GM12878 (cell line): ENCODE data around the gene FNTB. TPM values are rescaled to one million over a fixed set of nuclear protein-coding genes. Genes with fewer than 3 reads are reported as not detected.

Experiments
- ATAC-seq: fragments of 200-7000 bp; cut with Tn5 transposase; 3 replicates; pipeline ENCODE4 v1.9.1; 2020; ENCODE audit warnings: mild to moderate bottlenecking, moderate library complexity
- BruUV-seq: library from RNA; stranded (reverse); fragments of 400-500 nt; replicated peaks from 2 replicates; lab custom pipeline; 2021; lab: Mats Ljungman, UMichigan
- CTCF ChIA-PET: fragments of 300-600 bp; sonication (Branson Sonifier 250); formaldehyde crosslinking; extraction: SDS; loops from one replicate; lab custom pipeline; 2021; ENCODE audit warnings: inconsistent platforms; lab: Yijun Ruan, JAX
- POLR2A ChIA-PET: fragments of 350-600 bp; formaldehyde crosslinking; extraction: SDS; loops from one replicate; lab custom pipeline; 2021; ENCODE audit warnings: inconsistent platforms; lab: Charles Lee
- RAD21 ChIA-PET: fragments of 300-600 bp; sonication (Branson Sonifier 250); formaldehyde crosslinking; loops from one replicate; lab custom pipeline; 2023; ENCODE audit warnings: antibody characterized with exemption; ENCODE audit not compliant: unreplicated experiment; lab: Charles Lee
- SMC1A ChIA-PET: fragments of 300-600 bp; sonication (Branson Sonifier 250); formaldehyde crosslinking; loops from one replicate; lab custom pipeline; 2023; ENCODE audit not compliant: unreplicated experiment, uncharacterized antibody; lab: Charles Lee
- DNase-seq: peaks from one replicate; pipeline ENCODE4 v3.0.0-alpha.2; 2011; ENCODE audit warnings: low read depth, low spot score
- FAIRE-seq: peaks from 3 replicates; lab custom pipeline; 2011; peaks lifted over from hg19 to GRCh38; lab: Jason Lieb, UNC
- H2AFZ ChIP-seq: 2 replicates; pipeline ENCODE4 v1.6.0; 2011; ENCODE audit warnings: low read depth, low read length, control low read depth; ENCODE audit not compliant: control insufficient read depth
- H3K27ac ChIP-seq: 2 replicates; pipeline ENCODE4 v1.5.1; 2011; ENCODE audit warnings: control low read depth; ENCODE audit not compliant: control insufficient read depth, insufficient read depth
- H3K27me3 ChIP-seq, 2 experiments: replicated peaks in 1 of 2; 2 replicates each; pipeline versions ENCODE4 v1.6.0 to v1.6.1; 2011; ENCODE audit warnings: low read length in 1 of 2; ENCODE audit not compliant: control insufficient read depth in 2 of 2, insufficient read depth in 2 of 2
- H3K36me3 ChIP-seq, 2 experiments: 2 replicates each; pipeline ENCODE4 v1.5.1; 2011; ENCODE audit warnings: low read length in 1 of 2; ENCODE audit not compliant: control insufficient read depth in 2 of 2, insufficient read depth in 2 of 2
- H3K4me1 ChIP-seq: 2 replicates; pipeline ENCODE4 v1.6.1; 2011; ENCODE audit warnings: mild to moderate bottlenecking, low read length, moderate library complexity, mixed read lengths; ENCODE audit not compliant: control insufficient read depth, insufficient read depth
- H3K4me2 ChIP-seq: 2 replicates; pipeline ENCODE4 v1.6.0; 2011; ENCODE audit warnings: control low read depth; ENCODE audit not compliant: control insufficient read depth, insufficient read depth
- H3K4me3 ChIP-seq: fragments of 200-600 bp; sonication (generic); 2 replicates; pipeline ENCODE4 v1.5.1; 2016
- H3K79me2 ChIP-seq: 2 replicates; pipeline ENCODE4 v1.6.0; 2011; ENCODE audit warnings: low read length; ENCODE audit not compliant: control insufficient read depth, insufficient read depth
- H3K9ac ChIP-seq: 2 replicates; pipeline ENCODE4 v1.8.0; 2011; ENCODE audit warnings: low read length, control low read depth, mixed read lengths; ENCODE audit not compliant: control insufficient read depth, insufficient read depth
- H3K9me3 ChIP-seq: replicated peaks from 3 replicates; pipeline ENCODE4 v1.5.1; 2011; ENCODE audit warnings: mild to moderate bottlenecking, low read length; ENCODE audit not compliant: control insufficient read depth, insufficient read depth
- H4K20me1 ChIP-seq: 2 replicates; pipeline ENCODE4 v1.6.0; 2011; ENCODE audit not compliant: control insufficient read depth, insufficient read depth
- CHD1 ChIP-seq: IDR thresholded peaks from 2 replicates; pipeline ENCODE4 v1.6.1; 2012; ENCODE audit warnings: low read depth, low read length, improper control_type of control experiment
- GATAD2B ChIP-seq: fragments of 450-650 bp; conservative IDR thresholded peaks from 2 replicates; pipeline ENCODE4 v1.6.1; 2017; ENCODE audit warnings: low read depth, mild to moderate bottlenecking, moderate library complexity
- MEF2B ChIP-seq: fragments of 450-650 bp; IDR thresholded peaks from 2 replicates; pipeline ENCODE4 v1.6.1; 2018; ENCODE audit warnings: mild to moderate bottlenecking, moderate library complexity; ENCODE audit not compliant: partially characterized antibody, poor library complexity, severe bottlenecking
- MTA2 ChIP-seq: fragments of 450-650 bp; IDR thresholded peaks from 2 replicates; pipeline ENCODE4 v1.6.1; 2016; ENCODE audit warnings: low read depth, mild to moderate bottlenecking, moderate library complexity
- RB1 ChIP-seq: fragments of 450-650 bp; formaldehyde crosslinking; IDR thresholded peaks from 2 replicates; pipeline ENCODE4 v1.6.1; 2017; ENCODE audit warnings: mild to moderate bottlenecking, borderline replicate concordance
- YY1 ChIP-seq: IDR thresholded peaks from 2 replicates; pipeline ENCODE4 v1.6.1; 2011; ENCODE audit warnings: low read depth, mild to moderate bottlenecking, low read length
- WGBS: methylation state at CpG from one replicate; pipeline ENCODE4 v1.1.6; 2016; ENCODE audit warnings: low lambda C conversion rate; ENCODE audit not compliant: insufficient replicate concordance, insufficient coverage; ENCODE audit errors: missing lambda C conversion rate; 5-methylcytosine and 5-hydroxymethylcytosine counted together
- in situ Hi-C: fragments of 300-500 bp; cut with MboI; formaldehyde crosslinking; loops from 9 replicates; pipeline ENCODE4 v1.14.3; 2018; ENCODE audit warnings: mixed read lengths
- intact Hi-C: fragments of 100-400 bp; cut with micrococcal nuclease; formaldehyde crosslinking; loops from one replicate; pipeline ENCODE4 v1.14.2; 2022; ENCODE audit not compliant: unreplicated experiment
- polyA plus RNA-seq, 11 experiments: library from polyadenylated mRNA; depleted of rRNA in 4 of 11; unstranded in 6 of 11; stranded (reverse) in 5 of 11; fragments of >200 nt; fragmentation: Nextera tagmentation in 4 of 11; fragmentation: Illumina TruSeq in 1 of 11; extraction: Ambion mirVana in 4 of 11; extraction: Trizol in 1 of 11; gene quantifications; 1 replicate in 1 of 11; 2 replicates in 10 of 11; pipeline versions ENCODE4 v1.2.1 to v1.2.3, GENCODE V29; 2011 to 2016; ENCODE audit warnings: inconsistent platforms in 2 of 11, missing spikeins in 2 of 11, low read depth in 1 of 11
- total RNA-seq, 4 experiments: library from RNA; depleted of rRNA in 3 of 4; stranded (reverse); fragments of >200 nt in 3 of 4; fragmentation: Illumina TruSeq in 1 of 4; extraction: Trizol in 1 of 4; gene quantifications; 2 replicates each; pipeline versions ENCODE4 v1.2.1 to v1.2.3, GENCODE V29; 2013 to 2021
- TF ChIP-seq, protein P1 (sequence below): IDR thresholded peaks from 2 replicates; pipeline ENCODE4 v1.6.1; 2012; ENCODE audit warnings: low read depth, low read length, improper control_type of control experiment
- TF ChIP-seq, protein P2 (sequence below): fragments of 450-650 bp; formaldehyde crosslinking; IDR thresholded peaks from 2 replicates; pipeline ENCODE4 v1.5.0; 2022; ENCODE audit warnings: mild to moderate bottlenecking, missing genetic modification characterization
- TF ChIP-seq, protein P3 (sequence below): fragments of 450-650 bp; IDR thresholded peaks from 2 replicates; pipeline ENCODE4 v1.6.1; 2017; ENCODE audit warnings: mild to moderate bottlenecking, low read depth, inconsistent platforms; ENCODE audit not compliant: poor library complexity, severe bottlenecking

Gene FNTB
- total and polyA plus RNA-seq, 10 of the 15 experiments (the other 5 are each of a cell fraction or from before 2014, with no cell fraction given), result 10.4 to 25.1 (median 16.7) TPM

DNA sequence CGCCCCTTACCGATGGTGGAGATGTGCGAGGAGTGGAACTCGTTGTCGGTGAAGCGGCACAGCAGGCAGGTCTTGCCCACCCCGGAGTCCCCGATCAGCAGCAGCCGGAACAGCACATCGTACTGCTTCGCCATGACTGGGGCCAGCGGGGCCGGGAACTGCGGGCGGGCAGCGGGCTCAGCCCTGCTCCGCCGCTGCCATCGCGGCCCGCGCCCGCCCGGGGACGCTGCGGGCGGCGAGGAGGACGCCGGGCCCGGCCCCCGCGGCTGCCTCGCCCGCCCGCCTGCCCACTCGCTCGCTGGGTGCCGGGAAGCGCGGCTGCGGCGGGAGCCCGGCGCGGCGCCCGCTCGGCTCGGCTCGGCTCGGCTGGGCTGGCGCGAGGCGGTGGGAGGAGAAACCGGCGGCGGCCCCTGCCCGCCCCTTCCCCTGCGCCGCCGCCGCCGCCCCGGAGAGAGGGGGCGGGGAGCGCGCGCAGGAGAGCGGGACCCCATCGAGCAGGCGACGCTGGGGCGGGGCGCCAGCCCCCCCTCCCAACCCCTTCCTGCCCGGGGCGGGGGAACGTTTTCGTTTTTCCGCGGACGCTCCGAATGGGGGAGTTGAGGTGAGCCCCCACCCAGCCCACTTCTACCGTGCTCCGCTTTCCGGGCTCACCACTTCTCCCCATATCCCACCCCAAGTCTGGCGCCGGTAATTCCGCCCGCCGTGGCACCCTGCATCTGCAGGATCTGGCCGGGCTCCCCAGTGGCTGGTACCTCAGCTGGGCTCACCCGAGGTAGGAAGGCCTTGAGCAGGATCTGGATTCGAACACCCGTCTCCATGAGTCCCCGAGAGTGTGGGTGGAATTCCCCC, 14.5 kb upstream of the FNTB start, which contains the start of gene RAB15:
Gene RAB15 (minus strand): TSS at position 394 of the 849 bp plus-strand sequence. CDS start 260 bp downstream, at position 134.
- ChIA-PET SMC1A (no interaction called here), RAD21 (no interaction called here), CTCF (no interaction called here), POLR2A (no interaction called here)
- H3K36me3 ChIP-seq, result no peaks in the 10 kb centered on the region
- H2AFZ ChIP-seq, result peak within 1 kb of the TSS; percentile 41
- no peaks in the 10 kb centered on the region for H3K4me1 ChIP-seq
- H3K4me2 ChIP-seq, result peak within 1 kb of the TSS; percentile 91
- intact Hi-C loops (no loop called here), in situ Hi-C loops (no loop called here)
- peaks cover 2 to 7% of the 10 kb centered on the region in 2 experiments for H3K27me3 ChIP-seq
- no peak for DNase-seq
- BruUV-seq, result no TSS peak
- H3K9me3 ChIP-seq, result no peaks in the 10 kb centered on the region
- no peaks in the 10 kb centered on the region for H4K20me1 ChIP-seq
- WGBS, result under 1% methylated on average over 18 of the region's 96 CpGs
- ATAC-seq, result peak; percentile 79
- TF ChIP-seq GATAD2B, result 0 out of 2 replicates have a peak, but pooled peaks have one; percentile 31
- no peak for TF ChIP-seq CHD1
- no peak for TF ChIP-seq MEF2B
- TF ChIP-seq, protein P1, sequence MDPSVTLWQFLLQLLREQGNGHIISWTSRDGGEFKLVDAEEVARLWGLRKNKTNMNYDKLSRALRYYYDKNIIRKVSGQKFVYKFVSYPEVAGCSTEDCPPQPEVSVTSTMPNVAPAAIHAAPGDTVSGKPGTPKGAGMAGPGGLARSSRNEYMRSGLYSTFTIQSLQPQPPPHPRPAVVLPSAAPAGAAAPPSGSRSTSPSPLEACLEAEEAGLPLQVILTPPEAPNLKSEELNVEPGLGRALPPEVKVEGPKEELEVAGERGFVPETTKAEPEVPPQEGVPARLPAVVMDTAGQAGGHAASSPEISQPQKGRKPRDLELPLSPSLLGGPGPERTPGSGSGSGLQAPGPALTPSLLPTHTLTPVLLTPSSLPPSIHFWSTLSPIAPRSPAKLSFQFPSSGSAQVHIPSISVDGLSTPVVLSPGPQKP, result no peak
- 0 out of 2 replicates have a peak, but pooled peaks have one; percentile 40 for TF ChIP-seq YY1
- TF ChIP-seq MTA2, result no peak
- TF ChIP-seq, protein P2, sequence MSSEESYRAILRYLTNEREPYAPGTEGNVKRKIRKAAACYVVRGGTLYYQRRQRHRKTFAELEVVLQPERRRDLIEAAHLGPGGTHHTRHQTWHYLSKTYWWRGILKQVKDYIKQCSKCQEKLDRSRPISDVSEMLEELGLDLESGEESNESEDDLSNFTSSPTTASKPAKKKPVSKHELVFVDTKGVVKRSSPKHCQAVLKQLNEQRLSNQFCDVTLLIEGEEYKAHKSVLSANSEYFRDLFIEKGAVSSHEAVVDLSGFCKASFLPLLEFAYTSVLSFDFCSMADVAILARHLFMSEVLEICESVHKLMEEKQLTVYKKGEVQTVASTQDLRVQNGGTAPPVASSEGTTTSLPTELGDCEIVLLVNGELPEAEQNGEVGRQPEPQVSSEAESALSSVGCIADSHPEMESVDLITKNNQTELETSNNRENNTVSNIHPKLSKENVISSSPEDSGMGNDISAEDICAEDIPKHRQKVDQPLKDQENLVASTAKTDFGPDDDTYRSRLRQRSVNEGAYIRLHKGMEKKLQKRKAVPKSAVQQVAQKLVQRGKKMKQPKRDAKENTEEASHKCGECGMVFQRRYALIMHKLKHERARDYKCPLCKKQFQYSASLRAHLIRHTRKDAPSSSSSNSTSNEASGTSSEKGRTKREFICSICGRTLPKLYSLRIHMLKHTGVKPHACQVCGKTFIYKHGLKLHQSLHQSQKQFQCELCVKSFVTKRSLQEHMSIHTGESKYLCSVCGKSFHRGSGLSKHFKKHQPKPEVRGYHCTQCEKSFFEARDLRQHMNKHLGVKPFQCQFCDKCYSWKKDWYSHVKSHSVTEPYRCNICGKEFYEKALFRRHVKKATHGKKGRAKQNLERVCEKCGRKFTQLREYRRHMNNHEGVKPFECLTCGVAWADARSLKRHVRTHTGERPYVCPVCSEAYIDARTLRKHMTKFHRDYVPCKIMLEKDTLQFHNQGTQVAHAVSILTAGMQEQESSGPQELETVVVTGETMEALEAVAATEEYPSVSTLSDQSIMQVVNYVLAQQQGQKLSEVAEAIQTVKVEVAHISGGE, result no peak
- TF ChIP-seq, protein P3, sequence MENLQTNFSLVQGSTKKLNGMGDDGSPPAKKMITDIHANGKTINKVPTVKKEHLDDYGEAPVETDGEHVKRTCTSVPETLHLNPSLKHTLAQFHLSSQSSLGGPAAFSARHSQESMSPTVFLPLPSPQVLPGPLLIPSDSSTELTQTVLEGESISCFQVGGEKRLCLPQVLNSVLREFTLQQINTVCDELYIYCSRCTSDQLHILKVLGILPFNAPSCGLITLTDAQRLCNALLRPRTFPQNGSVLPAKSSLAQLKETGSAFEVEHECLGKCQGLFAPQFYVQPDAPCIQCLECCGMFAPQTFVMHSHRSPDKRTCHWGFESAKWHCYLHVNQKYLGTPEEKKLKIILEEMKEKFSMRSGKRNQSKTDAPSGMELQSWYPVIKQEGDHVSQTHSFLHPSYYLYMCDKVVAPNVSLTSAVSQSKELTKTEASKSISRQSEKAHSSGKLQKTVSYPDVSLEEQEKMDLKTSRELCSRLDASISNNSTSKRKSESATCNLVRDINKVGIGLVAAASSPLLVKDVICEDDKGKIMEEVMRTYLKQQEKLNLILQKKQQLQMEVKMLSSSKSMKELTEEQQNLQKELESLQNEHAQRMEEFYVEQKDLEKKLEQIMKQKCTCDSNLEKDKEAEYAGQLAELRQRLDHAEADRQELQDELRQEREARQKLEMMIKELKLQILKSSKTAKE, result no peak
- TF ChIP-seq RB1, result no peak
- FAIRE-seq, result peak; percentile 13
- peak within 1 kb of the TSS; percentile 50 for H3K9ac ChIP-seq
- peak within 1 kb of the TSS; percentile 69; the same call in 1 of the 2 replicates for H3K4me3 ChIP-seq
- no peaks in the 10 kb centered on the region for H3K79me2 ChIP-seq
- no peak within 1 kb of the TSS for H3K27ac ChIP-seq
